HEK293T (cell line): ENCODE measurements around the gene SLC27A1.

Experiments used
- ELF4 ChIP-seq: fragments of 450-650 bp; IDR thresholded peaks from 2 replicates; pipeline ENCODE4 v1.6.1; 2017; ENCODE audit warnings: antibody characterized with exemption
- FOXM1 ChIP-seq: fragments of 450-650 bp; IDR thresholded peaks from 2 replicates; pipeline ENCODE4 v1.6.1; 2017; ENCODE audit warnings: mild to moderate bottlenecking, borderline replicate concordance
- L3MBTL2 ChIP-seq: fragments of 450-650 bp; conservative IDR thresholded peaks from 2 replicates; pipeline ENCODE4 v1.6.1; 2016; ENCODE audit warnings: mild to moderate bottlenecking

GRCh38 chr19:17553256-17553655, 82.9 kb downstream of the SLC27A1 start:
- TF ChIP-seq ELF4 (no peak), FOXM1 (no peak), L3MBTL2 (no peak)
